GM12875 (cell line): ENCODE measurements around the gene CCDC191.

Experiments
- H3K4me3 ChIP-seq: one replicate; pipeline ENCODE4 v1.5.1; 2011; ENCODE audit warnings: low read depth, low read length, control low read depth
- TF ChIP-seq, protein P1 (sequence below): IDR thresholded peaks from 2 replicates; pipeline ENCODE4 v1.5.1; 2011; ENCODE audit warnings: low read depth, mild to moderate bottlenecking, control low read depth, inconsistent platforms, low read length, moderate library complexity, borderline replicate concordance; ENCODE audit not compliant: insufficient read depth

Gene CCDC191

DNA sequence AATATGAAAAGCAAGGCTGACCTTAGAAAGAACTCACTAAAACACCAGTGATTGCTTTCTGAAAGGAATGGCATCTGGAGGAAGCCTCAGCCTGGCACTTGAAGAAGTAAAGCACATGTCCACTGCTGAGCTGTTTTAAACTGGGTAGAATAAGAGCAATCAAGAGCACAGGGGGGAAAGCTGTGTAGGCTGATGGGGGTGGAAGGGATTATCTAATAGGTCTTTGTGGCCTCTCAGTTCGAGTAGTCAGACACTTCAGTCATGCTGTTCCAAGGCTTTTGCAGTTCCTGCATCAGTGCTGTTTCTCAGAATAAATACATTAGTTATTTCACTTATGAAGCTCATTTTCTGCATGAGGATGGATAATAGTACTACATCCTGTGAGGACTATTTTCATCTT is 22.6 kb downstream of the CCDC191 start:
- TF ChIP-seq, protein P1, sequence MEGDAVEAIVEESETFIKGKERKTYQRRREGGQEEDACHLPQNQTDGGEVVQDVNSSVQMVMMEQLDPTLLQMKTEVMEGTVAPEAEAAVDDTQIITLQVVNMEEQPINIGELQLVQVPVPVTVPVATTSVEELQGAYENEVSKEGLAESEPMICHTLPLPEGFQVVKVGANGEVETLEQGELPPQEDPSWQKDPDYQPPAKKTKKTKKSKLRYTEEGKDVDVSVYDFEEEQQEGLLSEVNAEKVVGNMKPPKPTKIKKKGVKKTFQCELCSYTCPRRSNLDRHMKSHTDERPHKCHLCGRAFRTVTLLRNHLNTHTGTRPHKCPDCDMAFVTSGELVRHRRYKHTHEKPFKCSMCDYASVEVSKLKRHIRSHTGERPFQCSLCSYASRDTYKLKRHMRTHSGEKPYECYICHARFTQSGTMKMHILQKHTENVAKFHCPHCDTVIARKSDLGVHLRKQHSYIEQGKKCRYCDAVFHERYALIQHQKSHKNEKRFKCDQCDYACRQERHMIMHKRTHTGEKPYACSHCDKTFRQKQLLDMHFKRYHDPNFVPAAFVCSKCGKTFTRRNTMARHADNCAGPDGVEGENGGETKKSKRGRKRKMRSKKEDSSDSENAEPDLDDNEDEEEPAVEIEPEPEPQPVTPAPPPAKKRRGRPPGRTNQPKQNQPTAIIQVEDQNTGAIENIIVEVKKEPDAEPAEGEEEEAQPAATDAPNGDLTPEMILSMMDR, result no peak
- H3K4me3 ChIP-seq, result no peak overlapping the region

DNA sequence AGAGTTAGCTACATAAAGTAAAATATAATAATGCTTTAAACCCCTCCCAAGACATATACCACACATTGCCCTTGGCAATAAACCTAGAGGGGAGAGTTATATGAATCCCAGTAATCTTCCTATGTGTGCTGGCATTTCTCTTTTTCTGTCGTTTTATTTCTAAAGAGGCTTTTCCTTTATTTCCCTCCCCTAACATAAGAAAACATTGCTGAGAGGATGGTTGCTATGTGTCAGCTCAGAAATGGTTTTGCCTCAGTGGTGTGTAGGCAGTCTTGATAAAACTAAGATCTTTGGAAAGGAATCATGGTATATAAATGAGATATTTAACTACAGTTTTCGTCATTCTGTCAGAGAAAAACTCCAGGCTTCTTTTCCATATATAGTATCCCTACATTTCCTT is 30.0 kb downstream of the CCDC191 start:
- no peak overlapping the region for H3K4me3 ChIP-seq
- TF ChIP-seq, protein P1, result no peak

DNA sequence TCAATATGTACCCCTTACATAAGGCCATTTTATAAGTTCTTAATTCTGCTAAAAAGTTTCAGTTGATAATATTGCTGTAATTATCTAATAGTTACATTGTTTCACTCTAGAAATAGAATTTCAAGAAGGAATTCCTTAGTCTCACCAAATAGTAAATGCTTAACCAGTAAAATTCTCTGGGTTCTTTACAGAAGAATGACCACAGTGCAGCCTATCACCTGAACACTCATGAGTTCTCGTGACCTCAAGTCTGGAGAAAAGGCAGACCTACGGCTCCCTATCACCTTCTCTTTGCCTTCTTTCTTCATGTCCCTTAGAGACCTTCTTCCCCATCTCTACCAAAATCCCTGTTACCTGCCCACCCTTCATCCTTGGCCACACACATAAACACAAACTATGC is 30.9 kb downstream of the CCDC191 start:
- no peak overlapping the region for H3K4me3 ChIP-seq
- TF ChIP-seq, protein P1, result no peak

GRCh38 chr3:114022145-114022802 is 34.1 kb downstream of the CCDC191 start:
- TF ChIP-seq, protein P1, result no peak
- H3K4me3 ChIP-seq, result no peak overlapping the region

DNA sequence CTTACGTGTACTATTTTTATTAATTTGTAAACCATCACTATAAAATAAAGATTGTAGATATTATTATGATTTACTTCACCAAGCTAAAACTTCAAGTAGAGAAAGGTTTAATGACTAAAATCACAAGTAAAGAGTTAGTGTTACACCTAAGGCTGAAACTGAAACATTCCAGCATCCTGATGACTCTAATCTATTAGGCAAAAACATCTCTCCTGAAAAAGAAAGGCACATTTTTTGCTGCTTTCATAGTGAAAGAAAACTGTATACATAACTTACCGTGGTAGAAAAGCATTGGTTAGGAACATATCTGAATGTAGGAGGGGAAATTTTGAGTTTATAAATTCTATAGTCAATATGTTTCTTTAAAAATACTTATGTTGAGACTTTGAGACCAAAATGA is 35.4 kb downstream of the CCDC191 start:
- no peak overlapping the region for H3K4me3 ChIP-seq
- TF ChIP-seq, protein P1, result no peak

DNA sequence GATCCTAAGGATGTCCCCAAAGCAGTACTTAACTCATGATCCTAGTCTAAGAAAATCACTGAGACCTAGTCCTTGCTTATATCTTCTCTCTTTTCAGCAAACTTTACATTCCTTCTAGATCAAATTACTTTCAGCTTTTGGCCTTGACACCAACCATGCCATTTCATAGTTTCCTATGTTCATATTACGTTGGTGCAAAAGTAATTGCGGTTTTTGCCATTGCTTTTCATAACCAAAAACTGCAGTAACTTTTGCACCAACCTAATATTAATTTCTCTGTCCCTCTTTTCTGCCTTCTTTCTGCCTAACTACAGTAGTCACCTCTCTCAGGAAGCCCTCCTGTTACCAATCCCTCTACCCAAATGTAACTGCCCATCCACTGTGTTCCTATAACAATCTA is 36.8 kb downstream of the CCDC191 start:
- H3K4me3 ChIP-seq, result no peak overlapping the region
- TF ChIP-seq, protein P1, result no peak

DNA sequence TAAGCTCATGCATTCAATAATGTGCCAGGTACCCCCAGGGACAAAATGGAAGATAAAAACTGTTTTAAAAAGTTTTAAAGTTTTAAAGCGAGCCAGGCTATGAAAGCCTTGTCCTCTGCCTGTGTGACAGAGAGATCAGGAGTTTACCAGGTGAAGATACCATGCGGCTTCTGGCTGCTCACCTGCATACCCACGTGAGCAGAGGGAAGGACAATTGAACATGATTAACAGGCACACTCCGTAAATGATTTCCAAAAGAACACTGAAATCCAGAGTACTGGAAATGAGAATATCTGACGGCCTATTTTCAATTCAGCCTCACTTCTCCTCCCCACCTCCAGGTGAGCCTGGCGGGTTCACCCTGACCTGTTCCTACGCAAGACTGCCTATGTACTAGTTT is 42.1 kb downstream of the CCDC191 start:
- TF ChIP-seq, protein P1, result no peak
- H3K4me3 ChIP-seq, result no peak overlapping the region
